Measurements from ENCODE around the gene ATOH1.
A peak's percentile ranks its signal among the peaks of the same experiment; 100 is the strongest.

Gene ATOH1

DNA sequence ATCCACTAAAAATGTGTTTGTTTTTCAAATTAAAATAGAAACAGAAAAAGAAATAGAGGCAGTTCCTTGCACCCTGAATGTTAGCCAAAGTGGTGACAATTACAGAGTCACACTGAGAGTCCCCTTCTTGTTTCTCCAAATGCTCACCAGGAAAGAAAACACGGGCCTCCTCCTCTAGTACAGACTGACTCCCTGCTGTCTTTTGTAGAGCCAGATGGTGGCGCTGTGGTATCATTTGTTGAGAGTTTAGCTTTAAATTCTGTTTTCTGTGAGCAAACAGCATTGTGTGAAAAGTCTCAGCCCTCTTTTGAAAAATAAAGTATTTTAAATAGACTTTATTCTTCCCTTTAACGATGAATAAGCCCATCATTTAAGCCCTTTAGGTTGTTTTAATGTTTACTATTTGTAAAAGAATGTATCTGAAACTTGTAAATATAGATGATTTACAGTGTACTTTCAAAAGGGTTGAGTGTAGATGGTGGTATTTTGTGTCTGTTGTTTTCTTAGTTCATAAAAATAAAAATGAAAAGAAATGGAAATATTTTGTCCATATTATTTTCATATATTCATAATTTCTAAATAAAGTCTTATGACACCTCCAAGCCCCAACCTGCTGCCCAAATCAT, 36.9 kb upstream of the ATOH1 start:
- Histone ChIP-seq H3K27me3 (no peaks in the 10 kb centered on the region), H3K4me1 (no peaks in the 10 kb centered on the region), H3K4me3 (ENCODE audit: low read depth, low read length) (no peak overlapping the region), H3K9me3 (no peaks in the 10 kb centered on the region), H3K36me3 (no peaks in the 10 kb centered on the region)
- DNase-seq: peak; percentile 58
- TF ChIP-seq, protein P1, sequence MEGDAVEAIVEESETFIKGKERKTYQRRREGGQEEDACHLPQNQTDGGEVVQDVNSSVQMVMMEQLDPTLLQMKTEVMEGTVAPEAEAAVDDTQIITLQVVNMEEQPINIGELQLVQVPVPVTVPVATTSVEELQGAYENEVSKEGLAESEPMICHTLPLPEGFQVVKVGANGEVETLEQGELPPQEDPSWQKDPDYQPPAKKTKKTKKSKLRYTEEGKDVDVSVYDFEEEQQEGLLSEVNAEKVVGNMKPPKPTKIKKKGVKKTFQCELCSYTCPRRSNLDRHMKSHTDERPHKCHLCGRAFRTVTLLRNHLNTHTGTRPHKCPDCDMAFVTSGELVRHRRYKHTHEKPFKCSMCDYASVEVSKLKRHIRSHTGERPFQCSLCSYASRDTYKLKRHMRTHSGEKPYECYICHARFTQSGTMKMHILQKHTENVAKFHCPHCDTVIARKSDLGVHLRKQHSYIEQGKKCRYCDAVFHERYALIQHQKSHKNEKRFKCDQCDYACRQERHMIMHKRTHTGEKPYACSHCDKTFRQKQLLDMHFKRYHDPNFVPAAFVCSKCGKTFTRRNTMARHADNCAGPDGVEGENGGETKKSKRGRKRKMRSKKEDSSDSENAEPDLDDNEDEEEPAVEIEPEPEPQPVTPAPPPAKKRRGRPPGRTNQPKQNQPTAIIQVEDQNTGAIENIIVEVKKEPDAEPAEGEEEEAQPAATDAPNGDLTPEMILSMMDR (IDR thresholded peaks at IDR 0.05; ENCODE audit: low read depth, low read length): peak; percentile 92

DNA sequence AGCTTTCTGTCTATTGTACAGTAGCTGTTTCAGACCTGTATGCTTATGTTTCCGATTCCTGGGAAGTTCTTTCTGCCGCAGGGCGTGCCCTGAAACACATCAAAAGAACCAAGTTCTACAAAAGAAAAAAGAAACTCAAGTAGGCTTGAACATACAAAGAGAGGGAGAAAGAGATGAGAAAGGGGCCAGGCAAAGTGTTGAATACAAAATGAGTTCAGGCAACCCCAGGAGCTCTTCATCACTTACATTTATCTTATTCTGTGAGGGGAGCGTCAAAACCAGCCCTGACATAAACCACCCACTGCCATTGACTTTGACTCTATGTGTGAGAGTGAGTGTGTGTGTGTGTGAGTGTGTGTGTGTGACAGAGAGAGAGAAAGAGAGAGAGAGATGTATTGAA, 26.5 kb upstream of the ATOH1 start:
- Histone ChIP-seq H3K9me3 (no peaks in the 10 kb centered on the region), H3K36me3 (no peaks in the 10 kb centered on the region), H3K27me3 (no peaks in the 10 kb centered on the region), H3K4me3 (ENCODE audit: low read depth, low read length) (no peak overlapping the region), H3K4me1 (no peaks in the 10 kb centered on the region)
- DNase-seq: no peak
- TF ChIP-seq, protein P1 (IDR thresholded peaks at IDR 0.05; ENCODE audit: low read depth, low read length): no peak

DNA sequence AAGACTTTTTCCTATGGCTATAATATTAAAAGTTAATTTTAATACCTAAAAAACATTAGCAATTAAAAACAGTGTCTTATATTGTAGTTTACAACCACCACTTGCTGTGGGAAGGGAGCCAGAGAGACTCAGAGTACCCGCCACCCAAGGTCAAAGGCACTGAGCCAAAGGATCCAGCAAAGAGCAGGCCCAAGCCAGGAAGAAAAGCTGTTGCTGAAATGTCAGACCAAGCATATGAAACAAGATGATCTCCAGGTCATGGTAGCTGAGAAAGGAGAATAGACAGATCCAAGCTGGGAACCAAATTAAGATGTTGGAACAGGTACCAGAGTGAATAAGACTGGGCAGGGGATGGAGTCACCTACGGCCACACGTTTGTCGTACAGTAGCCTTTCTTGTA, 18.8 kb upstream of the ATOH1 start:
- TF ChIP-seq, protein P1 (IDR thresholded peaks at IDR 0.05; ENCODE audit: low read depth, low read length): no peak
- Histone ChIP-seq H3K9me3 (no peaks in the 10 kb centered on the region), H3K4me3 (ENCODE audit: low read depth, low read length) (no peak overlapping the region), H3K4me1 (no peaks in the 10 kb centered on the region), H3K36me3 (no peaks in the 10 kb centered on the region), H3K27me3 (peaks cover 13% of the 10 kb centered on the region)
- DNase-seq: no peak

DNA sequence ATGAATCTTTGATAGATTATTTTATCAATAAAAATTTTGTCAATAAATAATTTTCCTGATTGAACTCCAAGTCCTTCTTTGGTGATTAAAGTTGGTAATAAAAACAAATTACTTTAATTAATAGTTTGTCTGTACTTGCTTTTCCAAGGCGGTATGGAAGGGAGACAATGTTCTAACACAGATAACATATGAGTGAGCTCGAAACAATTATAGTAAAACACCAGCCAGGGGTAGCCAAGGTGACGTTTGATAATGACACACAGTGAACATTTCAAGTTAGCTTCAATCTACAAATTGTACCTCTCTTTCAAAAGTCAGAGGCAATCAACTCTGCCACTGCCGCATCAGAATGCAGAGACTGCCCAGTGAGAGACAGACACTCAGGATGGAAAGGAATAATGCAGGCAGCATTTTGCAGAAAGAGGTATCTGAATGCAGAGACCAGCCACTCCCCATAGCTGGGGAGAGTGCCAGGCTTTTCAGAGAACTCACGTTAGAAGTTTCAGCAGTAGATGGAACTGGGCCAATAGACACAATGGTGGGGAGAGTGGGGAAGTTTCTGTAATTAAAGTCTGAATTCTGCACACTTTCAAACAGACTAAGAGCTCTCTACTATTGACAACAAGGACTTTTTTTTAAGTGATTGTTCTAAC, 18.1 kb upstream of the ATOH1 start:
- Histone ChIP-seq H3K9me3 (no peaks in the 10 kb centered on the region), H3K4me1 (no peaks in the 10 kb centered on the region), H3K4me3 (ENCODE audit: low read depth, low read length) (no peak overlapping the region), H3K27me3 (peaks cover 13% of the 10 kb centered on the region), H3K36me3 (no peaks in the 10 kb centered on the region)
- TF ChIP-seq, protein P1 (IDR thresholded peaks at IDR 0.05; ENCODE audit: low read depth, low read length): no peak
- no peak for DNase-seq

DNA sequence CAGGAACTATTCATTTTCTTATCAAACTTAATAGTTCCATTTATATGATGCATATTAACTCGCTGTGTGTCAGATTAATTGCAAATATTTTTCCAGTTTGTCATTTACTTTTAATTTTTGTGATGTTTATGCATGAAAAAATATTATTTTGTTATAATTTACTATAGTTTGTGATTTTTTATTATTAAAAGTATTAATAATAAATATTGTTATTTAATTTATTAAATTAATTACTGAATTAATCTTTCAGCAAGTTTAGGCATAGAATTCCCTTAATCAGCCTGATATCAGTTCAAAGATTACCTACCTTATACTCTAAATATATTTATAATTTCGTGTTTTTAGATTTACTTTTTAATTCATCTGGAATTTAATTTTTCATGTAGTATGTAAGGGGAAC, 15.5 kb upstream of the ATOH1 start:
- no peak for DNase-seq
- no peak overlapping the region for H3K4me3 ChIP-seq (ENCODE audit: low read depth, low read length)
- H3K27me3 ChIP-seq: peaks cover 26% of the 10 kb centered on the region
- H3K36me3 ChIP-seq: no peaks in the 10 kb centered on the region
- no peaks in the 10 kb centered on the region for H3K9me3 ChIP-seq
- no peaks in the 10 kb centered on the region for H3K4me1 ChIP-seq
- TF ChIP-seq, protein P1 (IDR thresholded peaks at IDR 0.05; ENCODE audit: low read depth, low read length): no peak

DNA sequence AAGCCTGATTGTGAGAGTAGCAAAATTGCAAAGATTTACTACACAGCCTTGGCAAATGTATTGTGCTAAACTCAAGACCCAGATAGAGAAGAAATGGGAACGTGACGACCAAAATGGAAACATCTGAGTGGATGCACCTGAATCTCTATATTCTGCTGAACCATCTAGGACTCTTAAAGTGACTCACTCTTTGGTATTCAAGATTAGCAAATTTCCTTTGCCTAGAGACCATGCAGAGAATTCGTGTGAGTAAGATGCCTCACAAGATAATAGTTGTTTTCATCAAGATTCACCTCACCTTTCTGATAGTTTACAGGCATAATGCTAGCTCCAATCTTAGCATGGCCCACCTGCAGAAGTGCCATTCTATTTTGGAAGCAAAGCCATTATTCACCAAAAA, 14.4 kb upstream of the ATOH1 start:
- TF ChIP-seq, protein P1 (IDR thresholded peaks at IDR 0.05; ENCODE audit: low read depth, low read length): no peak
- no peaks in the 10 kb centered on the region for H3K4me1 ChIP-seq
- DNase-seq: no peak

More for the DNA sequence above, 14.4 kb upstream of the ATOH1 start:
- Histone ChIP-seq H3K36me3 (no peaks in the 10 kb centered on the region), H3K27me3 (peaks cover 21% of the 10 kb centered on the region), H3K4me3 (ENCODE audit: low read depth, low read length) (no peak overlapping the region), H3K9me3 (no peaks in the 10 kb centered on the region)
